GM12891 (cell line): ENCODE data around the gene MTARC1.

Source experiments
- DNase-seq: peaks from one replicate; pipeline ENCODE4 v3.0.0; 2011; ENCODE audit warnings: low spot score; ENCODE audit not compliant: insufficient read length
- FAIRE-seq: peaks from 2 replicates; lab custom pipeline; 2011; peaks lifted over from hg19 to GRCh38; lab: Jason Lieb, UNC
- PAX5 ChIP-seq: IDR thresholded peaks from 2 replicates; pipeline ENCODE4 v1.6.1; 2011; ENCODE audit warnings: low read length, moderate library complexity, mild to moderate bottlenecking; ENCODE audit not compliant: insufficient read depth, severe bottlenecking
- POLR2A ChIP-seq: IDR thresholded peaks from 2 replicates; pipeline ENCODE4 v1.6.1; 2011; ENCODE audit warnings: low read depth, low read length, control low read depth
- POLR2AphosphoS5 ChIP-seq: IDR thresholded peaks from 2 replicates; pipeline ENCODE4 v1.6.1; 2011; ENCODE audit warnings: low read depth, low read length, control low read depth
- POU2F2 ChIP-seq: IDR thresholded peaks from 2 replicates; pipeline ENCODE4 v1.6.1; 2011; ENCODE audit warnings: low read depth, mild to moderate bottlenecking, control low read depth, low read length, moderate library complexity
- SPI1 ChIP-seq: IDR thresholded peaks from 2 replicates; pipeline ENCODE4 v1.6.1; 2011; ENCODE audit warnings: low read depth, low read length, control low read depth
- TAF1 ChIP-seq: IDR thresholded peaks from 2 replicates; pipeline ENCODE4 v1.6.1; 2011; ENCODE audit warnings: low read depth, low read length, control low read depth

MTARC1 gene

DNA sequence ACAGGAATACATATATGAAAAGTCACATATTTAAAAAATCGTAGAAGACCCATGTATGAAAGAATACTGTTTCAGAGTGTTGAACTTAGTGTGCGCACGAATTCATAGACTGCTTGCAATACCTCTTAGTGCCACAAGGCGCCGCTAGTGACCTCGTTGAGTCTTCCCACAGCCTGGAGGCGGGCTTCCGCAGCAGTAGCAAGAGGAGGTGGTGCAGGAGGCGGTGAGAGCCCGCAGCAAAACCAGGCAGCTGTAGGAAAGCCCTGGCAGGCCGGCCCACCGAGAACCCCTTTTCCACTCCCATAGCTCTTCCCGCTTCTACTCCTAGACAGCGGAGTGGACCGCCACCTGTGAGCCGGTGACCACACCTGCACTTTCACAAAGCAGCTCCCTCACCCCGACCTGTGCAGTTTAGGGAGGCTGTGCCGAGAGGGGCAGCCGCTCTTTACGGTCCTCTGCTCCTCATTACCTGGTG, 23.5 kb downstream of the MTARC1 start:
- TF ChIP-seq SPI1 (no peak), TAF1 (no peak), POU2F2 (no peak), PAX5 (no peak), POLR2AphosphoS5 (no peak)
- FAIRE-seq: peak; percentile 75
- peak; percentile 61 for DNase-seq

DNA sequence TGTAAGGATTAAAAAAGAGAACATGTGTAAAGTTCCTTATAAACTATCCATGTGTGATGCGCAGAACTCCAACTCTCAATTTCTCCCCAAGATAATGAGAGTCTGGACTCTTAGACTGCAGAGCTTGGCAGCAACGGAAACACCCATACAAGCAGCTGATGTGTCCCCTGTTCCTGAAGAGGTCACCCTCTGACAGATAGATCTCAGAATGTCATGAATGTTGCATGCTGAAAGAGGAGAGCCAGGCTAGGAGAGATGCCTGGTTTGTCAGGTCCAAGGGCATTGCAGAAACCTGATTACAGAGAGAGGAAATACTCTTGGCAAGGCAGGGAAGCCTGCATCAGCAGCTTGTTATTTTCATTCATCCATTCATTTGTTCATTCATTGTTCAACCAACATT, 24.2 kb downstream of the MTARC1 start:
- DNase-seq (no peak), FAIRE-seq (no peak)
- TF ChIP-seq PAX5: no peak
- TF ChIP-seq POLR2A: no peak
- TF ChIP-seq SPI1: no peak
- TF ChIP-seq POLR2AphosphoS5: no peak
- TF ChIP-seq POU2F2: no peak

DNA sequence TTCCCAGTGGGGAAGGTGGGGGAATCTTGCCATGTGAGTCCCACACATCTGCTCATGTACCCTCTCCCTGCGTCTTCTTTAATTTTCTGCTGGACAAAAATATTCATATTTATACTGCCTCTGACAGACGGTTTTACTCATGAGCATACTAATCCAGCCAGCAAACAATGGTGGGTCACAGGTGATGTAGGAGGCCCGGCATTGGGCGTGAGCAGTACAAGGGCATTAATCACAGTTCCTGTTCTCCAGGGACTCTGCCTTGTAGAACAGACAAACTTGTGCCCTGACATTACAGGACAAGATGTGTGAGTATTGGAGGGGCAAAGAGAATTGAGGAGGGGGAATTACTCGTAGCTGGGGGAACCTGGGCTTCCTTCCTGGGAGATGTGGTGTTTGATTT, 25.0 kb downstream of the MTARC1 start:
- TF ChIP-seq POLR2A: no peak
- no peak for TF ChIP-seq POLR2AphosphoS5
- no peak for TF ChIP-seq TAF1
- TF ChIP-seq SPI1: no peak
- no peak for TF ChIP-seq POU2F2
- no peak for TF ChIP-seq PAX5
- FAIRE-seq (no peak), DNase-seq (no peak)

DNA sequence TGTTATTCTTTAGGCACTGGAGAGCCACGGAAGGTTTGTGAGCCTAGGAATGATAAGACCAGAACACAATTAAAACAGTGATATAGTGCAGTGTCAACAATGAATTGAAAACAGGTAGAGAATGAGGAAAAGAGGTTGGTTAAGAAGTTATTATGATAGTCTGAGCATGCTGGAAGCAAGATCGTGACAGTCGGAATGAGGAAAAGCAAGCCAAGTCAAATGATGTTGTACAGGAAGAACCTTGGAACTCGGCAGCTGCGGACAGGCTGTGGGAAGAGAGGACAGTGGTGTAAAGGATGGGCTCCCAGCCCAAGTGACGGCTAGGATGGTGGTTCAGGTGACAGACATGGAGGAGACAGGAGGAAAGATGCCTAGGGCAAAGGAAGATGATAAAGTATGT, 25.6 kb downstream of the MTARC1 start:
- no peak for TF ChIP-seq POLR2AphosphoS5
- FAIRE-seq: no peak
- DNase-seq: no peak

DNA sequence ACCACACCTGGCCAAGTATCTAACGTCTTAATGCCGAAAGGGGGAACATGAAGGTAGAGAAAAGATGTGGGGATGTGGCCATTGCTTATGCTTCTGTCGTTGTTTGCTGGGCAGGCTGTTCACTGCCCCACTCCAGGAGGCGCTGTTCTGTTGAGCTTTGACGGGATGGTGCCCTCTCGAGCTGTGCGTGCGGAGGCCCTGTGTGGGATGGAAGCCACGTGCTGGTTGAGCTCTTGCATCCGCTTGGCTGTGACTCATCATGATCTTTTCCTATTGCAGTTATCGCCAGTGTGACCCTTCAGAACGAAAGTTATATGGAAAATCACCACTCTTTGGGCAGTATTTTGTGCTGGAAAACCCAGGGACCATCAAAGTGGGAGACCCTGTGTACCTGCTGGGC, 26.3 kb downstream of the MTARC1 start:
- TF ChIP-seq PAX5 (no peak), POLR2A (no peak), POLR2AphosphoS5 (no peak), TAF1 (no peak), SPI1 (no peak), POU2F2 (no peak)
- DNase-seq (no peak), FAIRE-seq (no peak)

DNA sequence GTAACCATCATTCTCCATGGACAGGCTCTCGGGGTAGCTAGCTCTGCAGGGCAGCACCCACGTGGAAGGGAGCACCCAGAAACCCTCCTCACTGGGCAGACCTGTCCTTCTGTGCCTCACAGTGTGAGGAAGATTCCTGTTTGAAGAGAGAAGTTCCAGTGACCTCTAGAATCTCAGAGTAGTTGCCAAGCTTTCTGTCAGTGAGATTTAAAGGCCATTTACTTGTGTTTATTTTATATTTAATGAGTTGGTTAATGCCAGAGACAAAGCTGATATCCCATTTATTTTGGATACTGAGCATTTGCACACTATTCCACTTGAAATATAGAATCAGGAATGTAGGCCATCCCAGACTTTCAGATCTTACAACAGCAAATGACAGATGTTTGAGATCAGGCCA, 28.7 kb downstream of the MTARC1 start:
- DNase-seq (no peak), FAIRE-seq (no peak)
- TF ChIP-seq POU2F2 (no peak), POLR2A (no peak), POLR2AphosphoS5 (no peak), PAX5 (no peak), TAF1 (no peak), SPI1 (no peak)

DNA sequence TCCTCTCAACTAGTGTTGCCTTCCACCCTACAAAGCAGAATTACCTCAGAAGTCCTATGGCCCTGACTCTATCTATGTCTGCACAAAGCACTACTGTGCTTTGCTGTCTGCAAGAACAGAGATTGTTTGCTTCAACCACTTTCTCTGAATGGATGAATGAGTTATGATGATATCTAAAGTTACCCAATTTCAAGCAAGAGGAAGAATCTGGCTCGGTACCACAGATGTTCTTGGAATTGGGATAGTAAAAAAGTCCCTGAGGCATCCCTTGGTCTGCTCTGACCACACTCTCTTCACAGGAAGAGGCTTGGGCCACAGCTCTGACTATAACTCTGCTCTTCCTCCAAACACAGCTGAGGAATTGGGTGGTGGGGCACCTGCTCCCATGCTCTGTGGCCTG, 31.2 kb downstream of the MTARC1 start:
- no peak for DNase-seq
- TF ChIP-seq SPI1: no peak

DNA sequence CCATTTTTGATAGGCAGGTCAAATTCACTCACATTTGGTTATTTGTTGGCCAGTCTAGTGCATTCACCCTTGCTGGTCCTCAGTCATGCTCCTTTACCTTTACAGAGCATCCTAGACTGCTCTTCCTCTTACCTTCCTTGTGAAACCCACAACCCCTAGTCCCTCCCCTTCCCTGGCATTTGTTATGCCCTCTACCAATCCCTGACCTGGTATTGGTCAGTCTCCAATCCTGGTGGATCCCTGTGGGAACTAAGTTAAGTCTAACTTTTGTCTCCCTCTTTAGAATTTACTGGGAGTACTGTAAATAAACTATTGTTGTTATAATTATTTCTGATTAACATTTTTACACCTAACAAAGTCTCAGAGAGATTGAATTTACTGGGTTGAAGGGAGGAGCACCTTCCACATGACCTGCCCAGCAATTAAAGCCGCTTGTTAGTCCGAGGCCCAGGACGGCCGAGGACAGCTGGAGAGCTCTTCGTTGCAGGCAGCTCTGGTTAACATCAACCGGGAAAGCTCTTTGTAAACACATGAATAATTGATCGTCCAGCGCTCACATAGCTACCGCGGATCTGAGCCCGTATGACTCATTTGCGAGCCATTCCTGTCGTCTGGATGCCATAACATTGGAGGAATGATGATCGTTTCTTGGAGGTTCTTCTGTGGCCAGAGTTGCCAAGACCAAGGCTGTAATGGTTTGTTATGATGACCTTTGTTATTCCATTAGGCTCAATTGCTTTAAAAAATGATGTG, 31.9 kb downstream of the MTARC1 start:
- no peak for DNase-seq
- no peak for FAIRE-seq
- TF ChIP-seq TAF1 (no peak), PAX5 (no peak), SPI1 (no peak), POLR2AphosphoS5 (no peak), POLR2A (no peak)

More for the DNA sequence above, 31.2 kb downstream of the MTARC1 start:
- no peak for FAIRE-seq

DNA sequence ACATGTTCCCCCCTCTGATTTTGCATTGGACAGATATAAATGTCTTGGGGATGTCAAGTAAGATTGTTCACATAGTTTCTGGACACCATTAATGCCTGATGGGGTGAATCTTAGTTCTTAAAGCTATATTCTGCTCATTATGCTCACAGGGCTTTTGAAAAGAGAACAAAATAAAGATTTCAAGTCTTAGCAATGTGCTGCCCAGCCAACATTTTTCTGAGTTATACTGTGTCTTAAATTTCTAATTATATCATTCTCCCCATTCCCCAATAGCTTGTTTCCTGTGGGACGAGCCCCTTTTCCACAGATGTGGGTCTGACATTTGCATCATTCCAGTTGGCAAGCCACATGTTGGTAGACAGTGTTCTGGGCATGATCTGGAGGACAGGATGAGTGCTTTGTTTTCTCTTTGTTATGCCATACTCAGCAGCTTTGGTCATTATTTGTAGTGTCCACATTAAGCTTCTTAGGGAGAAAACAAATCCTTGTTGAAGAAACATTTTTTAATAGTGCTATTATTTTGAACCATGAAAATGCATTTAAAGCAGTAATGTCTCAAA, 32.8 kb downstream of the MTARC1 start:
- FAIRE-seq (no peak), DNase-seq (no peak)
- TF ChIP-seq PAX5 (no peak), POU2F2 (no peak), POLR2A (no peak), POLR2AphosphoS5 (no peak), TAF1 (no peak), SPI1 (no peak)
